IPS-20b (cell line): Measurements from ENCODE around the gene ADCY5.

Source experiments
- H3K27ac ChIP-seq: one replicate; pipeline ENCODE4 v1.5.1; 2013; ENCODE audit warnings: low read length
- H3K27me3 ChIP-seq: 2 replicates; pipeline ENCODE4 v1.6.1; 2013; ENCODE audit warnings: mild to moderate bottlenecking, low read length, inconsistent platforms; ENCODE audit not compliant: insufficient read depth
- H3K36me3 ChIP-seq: 2 replicates; pipeline ENCODE4 v1.6.1; 2013; ENCODE audit warnings: low read depth, mild to moderate bottlenecking, inconsistent platforms, low read length, moderate library complexity; ENCODE audit not compliant: insufficient read depth
- H3K4me1 ChIP-seq: 2 replicates; pipeline ENCODE4 v1.6.1; 2013; ENCODE audit warnings: mild to moderate bottlenecking, control low read depth, inconsistent platforms, low read length, moderate library complexity; ENCODE audit not compliant: insufficient read depth
- H3K4me3 ChIP-seq: 2 replicates; pipeline ENCODE4 v1.5.1; 2013; ENCODE audit warnings: mild to moderate bottlenecking, low read length, inconsistent platforms
- H3K9ac ChIP-seq: 2 replicates; pipeline ENCODE4 v1.6.1; 2013; ENCODE audit warnings: low read depth, mild to moderate bottlenecking, inconsistent platforms, low read length, moderate library complexity
- H3K9me3 ChIP-seq: 2 replicates; pipeline ENCODE4 v1.6.1; 2013; ENCODE audit warnings: mild to moderate bottlenecking, low read depth, low read length, inconsistent platforms; ENCODE audit not compliant: insufficient read depth

ADCY5 gene

DNA sequence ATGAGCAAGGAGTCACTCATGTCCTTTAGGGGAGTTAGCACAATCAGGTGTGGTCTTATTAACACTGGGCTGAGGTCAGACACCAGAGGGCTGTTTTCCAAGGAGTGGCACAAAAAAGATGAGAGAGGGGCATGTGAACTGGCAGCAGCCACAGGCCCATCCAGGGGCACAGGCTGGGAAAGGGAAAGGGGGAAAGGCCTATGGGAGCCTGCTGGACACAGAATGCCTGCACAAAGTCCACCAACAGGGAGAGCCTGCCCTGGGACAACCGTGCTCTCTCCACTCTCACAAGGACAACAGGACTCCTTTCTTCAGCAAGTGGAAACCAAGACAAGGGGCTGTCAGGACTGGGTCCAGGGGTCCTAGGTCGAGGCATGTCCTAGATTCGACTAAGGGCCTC lies 109.6 kb downstream of the ADCY5 start:
- Histone ChIP-seq H3K27me3 (no peaks in the 10 kb centered on the region), H3K4me1 (peaks cover 1% of the 10 kb centered on the region; the same call in 1 of the 2 replicates), H3K4me3 (no peak overlapping the region)

DNA sequence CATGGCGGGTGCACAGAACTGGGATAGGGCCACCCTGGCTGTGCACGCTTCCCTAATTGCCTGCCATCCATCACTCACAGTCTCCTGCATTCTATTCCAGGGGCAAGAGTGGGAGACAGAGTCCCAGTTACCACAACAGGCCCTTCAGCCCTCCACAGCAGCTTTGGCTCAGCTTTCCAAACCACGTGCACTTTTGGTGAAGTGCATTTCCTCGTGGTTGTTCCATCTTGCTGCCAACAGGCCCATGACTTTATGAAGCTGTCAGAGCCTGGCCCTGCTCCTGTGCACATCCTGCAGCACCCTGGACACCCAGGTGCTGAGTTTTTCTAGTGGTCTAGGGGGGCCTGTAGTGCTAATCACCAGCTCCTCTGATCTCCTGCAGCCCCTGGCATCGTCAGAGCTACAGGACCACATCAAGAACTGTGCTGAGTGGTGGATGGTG lies 110.2 kb downstream of the ADCY5 start:
- no peaks in the 10 kb centered on the region for H3K9me3 ChIP-seq
- H3K27ac ChIP-seq = no peak overlapping the region
- H3K9ac ChIP-seq = no peak overlapping the region
- no peaks in the 10 kb centered on the region for H3K4me1 ChIP-seq
- H3K4me3 ChIP-seq = no peak overlapping the region
- no peaks in the 10 kb centered on the region for H3K27me3 ChIP-seq
- H3K36me3 ChIP-seq = no peaks in the 10 kb centered on the region

More for the DNA sequence above, 109.6 kb downstream of the ADCY5 start:
- Histone ChIP-seq H3K9me3 (no peaks in the 10 kb centered on the region), H3K36me3 (no peaks in the 10 kb centered on the region), H3K9ac (no peak overlapping the region), H3K27ac (no peak overlapping the region)

DNA sequence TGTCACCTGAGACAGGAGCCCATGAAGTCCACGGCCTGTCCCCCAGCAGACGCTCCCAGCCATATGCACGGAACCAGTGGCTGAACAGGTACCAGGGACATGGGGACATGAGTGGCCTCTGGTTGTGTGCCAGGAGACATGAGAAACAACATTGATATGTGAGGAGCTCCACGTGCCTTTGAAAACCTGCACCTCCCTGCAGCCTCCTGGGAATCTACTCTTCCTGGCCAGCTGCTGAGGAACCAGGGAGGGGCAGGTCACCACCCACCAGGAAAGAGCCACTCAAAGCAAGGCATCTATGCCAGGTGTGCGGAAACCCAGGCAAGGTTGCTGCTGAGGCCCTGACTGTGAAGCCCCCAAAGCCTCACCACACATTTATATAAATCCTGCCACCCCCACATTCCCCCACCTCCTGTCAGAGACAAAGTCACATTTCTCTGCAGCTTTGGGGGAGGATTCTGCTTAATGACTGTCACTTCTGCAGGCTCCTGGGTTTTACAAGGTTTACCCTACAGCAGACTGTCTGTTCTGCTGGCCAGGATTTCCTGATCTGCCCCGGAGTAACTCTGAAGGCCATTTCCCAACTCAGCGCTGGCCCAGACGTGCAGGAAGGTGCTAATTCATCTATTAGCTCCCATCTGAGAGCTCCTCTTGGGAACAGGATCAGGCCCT lies 110.8 kb downstream of the ADCY5 start:
- no peaks in the 10 kb centered on the region for H3K27me3 ChIP-seq
- no peaks in the 10 kb centered on the region for H3K4me1 ChIP-seq

DNA sequence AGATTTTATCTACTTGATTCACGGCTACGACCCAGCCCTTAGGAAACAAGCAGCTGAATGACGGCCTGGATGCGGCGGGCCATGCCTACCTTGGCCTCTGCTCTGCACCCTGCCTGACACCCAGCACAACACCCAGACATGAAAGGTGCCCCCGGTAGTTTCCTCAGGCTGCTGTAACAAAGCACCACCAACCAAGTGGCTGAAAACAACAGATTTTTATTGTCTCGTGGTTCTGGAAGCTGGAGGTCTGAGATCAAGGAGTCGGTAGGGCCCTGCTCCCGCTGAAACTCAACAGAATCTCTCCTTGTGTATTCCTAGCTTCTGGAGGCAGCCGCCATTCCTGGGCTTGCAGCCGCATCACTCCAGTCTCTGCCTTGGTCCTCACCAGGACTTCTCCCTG lies 111.7 kb downstream of the ADCY5 start:
- Histone ChIP-seq H3K4me3 (no peak overlapping the region), H3K27me3 (no peaks in the 10 kb centered on the region), H3K36me3 (no peaks in the 10 kb centered on the region), H3K4me1 (no peaks in the 10 kb centered on the region), H3K9ac (no peak overlapping the region), H3K9me3 (no peaks in the 10 kb centered on the region), H3K27ac (no peak overlapping the region)

More for the DNA sequence above, 110.8 kb downstream of the ADCY5 start:
- Histone ChIP-seq H3K9ac (no peak overlapping the region), H3K27ac (no peak overlapping the region), H3K36me3 (no peaks in the 10 kb centered on the region), H3K4me3 (no peak overlapping the region), H3K9me3 (no peaks in the 10 kb centered on the region)

DNA sequence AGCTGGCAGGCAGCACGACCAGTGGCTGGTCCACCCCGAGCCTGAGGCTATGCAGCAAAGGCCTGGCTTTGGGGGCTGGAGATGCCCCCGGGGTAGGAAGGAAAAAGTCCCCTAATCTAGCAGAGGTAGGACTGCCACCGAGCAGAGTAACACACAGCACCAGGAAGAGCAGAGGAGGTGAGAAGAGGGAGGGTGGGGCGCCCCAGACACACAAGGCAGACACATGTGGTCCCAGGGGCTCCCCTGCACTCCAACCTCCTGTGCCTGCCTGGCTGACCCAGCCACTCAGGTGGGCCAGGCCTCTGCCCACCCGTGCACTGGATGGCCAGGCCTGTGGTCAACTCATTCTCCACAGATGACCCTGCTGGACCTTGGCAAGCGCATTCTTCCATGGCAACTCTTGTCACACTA lies 112.4 kb downstream of the ADCY5 start:
- Histone ChIP-seq H3K4me3 (no peak overlapping the region), H3K27me3 (no peaks in the 10 kb centered on the region), H3K9me3 (no peaks in the 10 kb centered on the region), H3K36me3 (no peaks in the 10 kb centered on the region), H3K4me1 (no peaks in the 10 kb centered on the region), H3K9ac (no peak overlapping the region), H3K27ac (no peak overlapping the region)

DNA sequence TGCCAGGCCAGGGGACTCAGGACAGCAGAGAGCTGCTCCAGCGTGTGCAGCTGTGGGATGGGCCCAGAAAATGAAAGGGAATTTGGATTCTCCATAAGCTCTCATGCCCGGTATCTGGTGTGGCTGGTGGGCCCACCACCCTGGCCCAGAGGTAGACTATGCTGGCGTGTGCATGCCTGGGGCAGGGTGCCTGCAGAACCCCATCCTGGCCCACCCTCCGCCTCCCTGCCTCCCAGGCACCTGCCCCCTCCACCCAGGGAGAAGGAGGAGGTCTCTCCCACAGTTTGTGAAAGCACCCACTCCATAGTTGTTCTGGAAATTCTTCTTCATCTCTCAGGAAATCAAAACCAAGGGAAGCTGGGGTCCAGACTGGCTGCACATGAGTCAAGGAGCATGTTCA lies 112.9 kb downstream of the ADCY5 start:
- H3K27me3 ChIP-seq = no peaks in the 10 kb centered on the region
- H3K9ac ChIP-seq = no peak overlapping the region
- no peak overlapping the region for H3K27ac ChIP-seq
- no peaks in the 10 kb centered on the region for H3K9me3 ChIP-seq
- no peak overlapping the region for H3K4me3 ChIP-seq
- H3K4me1 ChIP-seq = no peaks in the 10 kb centered on the region
- H3K36me3 ChIP-seq = no peaks in the 10 kb centered on the region

DNA sequence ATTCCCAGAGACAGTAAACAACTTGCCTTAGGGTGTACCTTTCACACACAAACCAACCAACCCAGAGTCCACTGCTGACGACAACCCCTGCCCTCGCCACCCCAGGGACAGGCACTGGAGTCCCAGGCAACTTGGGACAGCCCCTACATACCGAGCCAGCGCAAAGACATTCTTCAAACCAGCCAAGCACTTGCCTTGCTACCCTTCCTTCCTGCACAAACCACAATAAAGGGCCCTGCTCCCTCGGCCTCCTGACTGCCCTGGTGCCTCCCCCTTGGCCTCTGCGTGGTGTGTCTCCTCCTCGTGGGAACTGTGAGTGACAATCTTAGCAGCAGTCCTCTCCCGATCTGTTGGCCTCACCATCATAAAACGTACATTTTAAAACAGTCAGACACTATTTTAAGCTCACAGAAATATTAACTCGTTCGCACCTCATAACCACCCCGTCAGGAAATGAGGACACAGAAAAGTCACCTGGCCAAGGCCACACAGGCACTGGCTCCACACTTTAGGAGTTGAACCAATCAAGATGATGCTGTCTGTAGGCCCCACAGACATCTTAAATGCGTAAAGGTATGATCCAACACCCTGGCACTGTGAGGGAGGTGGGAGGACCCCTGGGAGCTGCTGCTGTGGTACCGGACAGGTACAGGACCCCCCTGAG lies 113.8 kb downstream of the ADCY5 start:
- Histone ChIP-seq H3K4me3 (no peak overlapping the region), H3K9ac (no peak overlapping the region), H3K27ac (no peak overlapping the region), H3K9me3 (no peaks in the 10 kb centered on the region), H3K36me3 (no peaks in the 10 kb centered on the region), H3K27me3 (no peaks in the 10 kb centered on the region), H3K4me1 (no peaks in the 10 kb centered on the region)

DNA sequence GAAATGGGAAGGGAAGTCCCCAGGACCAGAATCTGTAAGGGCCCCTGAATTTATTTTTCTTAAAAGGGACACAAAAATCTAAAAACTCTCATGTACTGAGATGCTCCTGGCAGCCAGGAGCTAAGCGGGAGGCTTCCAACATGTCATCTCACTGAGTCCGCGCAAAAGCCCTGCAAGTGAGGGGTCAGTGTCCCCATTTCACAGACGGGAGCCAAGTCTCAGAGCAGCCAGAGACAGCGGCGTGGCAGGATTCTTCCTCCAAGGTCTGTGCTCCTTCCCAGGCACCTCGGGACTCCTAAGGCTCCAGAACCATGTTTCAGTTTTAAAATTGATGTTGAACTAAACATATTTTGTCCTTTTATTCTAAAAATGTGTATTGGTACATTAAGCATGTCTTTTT lies 114.8 kb downstream of the ADCY5 start:
- H3K9me3 ChIP-seq = no peaks in the 10 kb centered on the region
- H3K27me3 ChIP-seq = no peaks in the 10 kb centered on the region
- no peak overlapping the region for H3K9ac ChIP-seq
- H3K36me3 ChIP-seq = no peaks in the 10 kb centered on the region
- H3K27ac ChIP-seq = no peak overlapping the region
- no peak overlapping the region for H3K4me3 ChIP-seq
- no peaks in the 10 kb centered on the region for H3K4me1 ChIP-seq

DNA sequence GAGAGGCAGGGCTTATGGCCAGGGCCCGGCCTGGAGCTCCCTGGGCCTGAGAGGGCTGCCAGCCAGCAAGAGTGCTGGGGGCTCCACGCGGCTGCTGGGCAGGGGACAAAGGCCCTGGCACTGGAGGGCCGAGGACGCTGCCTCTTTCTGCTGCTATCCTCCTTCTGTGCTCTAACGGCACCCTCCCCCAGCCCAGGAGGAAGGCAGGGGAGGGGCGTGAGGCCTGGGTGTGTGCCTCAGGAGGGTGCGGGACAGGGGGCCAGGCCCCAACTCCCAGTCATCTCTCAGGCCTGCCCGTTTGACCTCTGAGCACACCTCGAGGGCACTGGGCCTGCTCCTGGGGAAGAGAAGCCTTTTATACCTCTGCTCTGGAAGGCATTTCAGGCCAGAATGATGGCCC lies 115.5 kb downstream of the ADCY5 start:
- no peaks in the 10 kb centered on the region for H3K4me1 ChIP-seq
- H3K27ac ChIP-seq = no peak overlapping the region
- H3K9me3 ChIP-seq = no peaks in the 10 kb centered on the region
- no peak overlapping the region for H3K9ac ChIP-seq
- no peaks in the 10 kb centered on the region for H3K36me3 ChIP-seq
- no peak overlapping the region for H3K4me3 ChIP-seq
- no peaks in the 10 kb centered on the region for H3K27me3 ChIP-seq

DNA sequence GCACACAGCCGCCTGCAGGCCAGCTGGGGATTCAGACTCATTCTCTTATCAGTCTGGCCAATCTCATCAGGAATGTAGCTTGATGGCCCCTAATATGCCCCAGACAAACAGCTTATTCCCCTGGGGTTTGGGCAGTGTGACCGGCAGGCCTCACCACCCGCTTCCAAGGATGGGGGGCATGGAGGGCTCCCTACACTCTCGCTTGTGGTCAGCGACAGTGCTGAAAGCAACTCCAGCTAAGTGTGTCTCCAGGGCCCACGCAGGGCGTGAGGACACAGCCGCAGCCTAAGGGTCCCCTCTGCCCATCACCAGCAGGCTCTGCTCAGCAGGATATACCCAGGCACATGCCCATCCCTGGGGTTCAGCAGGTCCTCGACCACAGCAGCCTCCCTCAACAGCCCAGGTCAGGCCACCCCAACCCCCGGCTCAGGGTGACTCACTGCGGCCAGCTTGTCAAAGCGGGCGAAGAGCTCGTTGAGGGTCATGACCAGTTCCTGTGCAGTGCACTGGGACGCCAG lies 116.7 kb downstream of the ADCY5 start:
- no peak overlapping the region for H3K27ac ChIP-seq
- H3K9ac ChIP-seq = no peak overlapping the region
- no peak overlapping the region for H3K4me3 ChIP-seq
- no peaks in the 10 kb centered on the region; the same call in 1 of the 2 replicates for H3K27me3 ChIP-seq
- no peaks in the 10 kb centered on the region for H3K9me3 ChIP-seq
- no peaks in the 10 kb centered on the region for H3K36me3 ChIP-seq
- H3K4me1 ChIP-seq = no peaks in the 10 kb centered on the region

DNA sequence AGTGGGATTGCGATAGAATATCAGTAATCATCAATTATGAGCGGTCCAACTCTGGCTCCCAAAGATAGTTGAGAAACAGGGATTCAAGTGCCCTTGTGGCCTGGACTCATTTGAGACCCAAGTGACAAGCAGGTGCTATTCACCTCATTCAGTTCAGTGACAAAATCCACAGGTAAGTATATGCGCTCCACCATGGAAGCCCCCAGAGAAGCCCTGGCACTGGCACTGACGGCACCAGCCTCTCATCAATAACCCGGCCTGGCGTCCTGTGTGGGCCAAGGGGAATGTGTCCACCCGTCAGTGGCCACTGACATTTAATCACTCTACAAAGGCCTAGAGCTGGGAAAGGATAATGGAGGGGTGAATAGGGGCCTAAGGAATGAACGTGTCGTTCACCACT lies 117.2 kb downstream of the ADCY5 start:
- no peaks in the 10 kb centered on the region for H3K36me3 ChIP-seq
- no peaks in the 10 kb centered on the region for H3K4me1 ChIP-seq
- H3K9me3 ChIP-seq = no peaks in the 10 kb centered on the region
- no peak overlapping the region for H3K27ac ChIP-seq
- no peak overlapping the region for H3K9ac ChIP-seq
- H3K4me3 ChIP-seq = no peak overlapping the region
- no peaks in the 10 kb centered on the region; the same call in 1 of the 2 replicates for H3K27me3 ChIP-seq

DNA sequence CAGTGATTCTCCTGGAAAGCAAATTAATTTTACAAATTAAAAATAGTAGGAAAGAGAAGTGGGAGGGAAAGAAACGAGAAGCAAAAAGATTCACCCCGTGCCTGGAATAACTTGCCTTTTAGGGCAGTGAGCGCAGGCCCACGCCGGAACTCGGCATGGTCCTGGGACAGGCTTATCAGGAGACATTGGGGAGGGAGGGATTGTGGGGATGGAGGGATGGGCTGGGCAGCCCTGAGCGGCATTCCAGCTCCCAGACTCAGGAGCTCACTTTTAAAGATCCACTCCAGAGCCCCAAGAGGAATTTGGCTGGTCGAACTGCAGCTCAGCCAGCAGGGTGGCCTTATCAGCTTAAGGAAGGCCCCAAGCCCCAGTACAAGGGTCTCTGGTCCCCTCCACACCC lies 117.9 kb downstream of the ADCY5 start:
- Histone ChIP-seq H3K4me1 (no peaks in the 10 kb centered on the region), H3K9ac (no peak overlapping the region), H3K27me3 (no peaks in the 10 kb centered on the region; the same call in 1 of the 2 replicates), H3K4me3 (no peak overlapping the region), H3K36me3 (no peaks in the 10 kb centered on the region), H3K9me3 (no peaks in the 10 kb centered on the region), H3K27ac (no peak overlapping the region)
